BJ (cell line): ENCODE data around the gene DNM3. TPM values are rescaled to one million over a fixed set of nuclear protein-coding genes. Genes with fewer than 3 reads are reported as not detected.
A peak's percentile ranks its signal among the peaks of the same experiment; 100 is the strongest.

Experiments
- CTCF ChIA-PET: fragments of 350-600 bp; formaldehyde crosslinking; extraction: SDS; loops from one replicate; lab custom pipeline; 2021; ENCODE audit warnings: antibody characterized with exemption, inconsistent platforms; lab: Yijun Ruan, JAX
- POLR2A ChIA-PET: fragments of 300-600 bp; sonication (Branson Sonifier 250); formaldehyde crosslinking; extraction: SDS; loops from one replicate; lab custom pipeline; 2021; ENCODE audit warnings: antibody characterized with exemption; lab: Charles Lee
- DNase-seq: peaks from one replicate; pipeline ENCODE4 v3.0.0-alpha.2; 2011; ENCODE audit warnings: low read depth
- H3K27me3 ChIP-seq: 2 replicates; pipeline ENCODE4 v1.6.0; 2011; ENCODE audit warnings: low read length; ENCODE audit not compliant: control insufficient read depth, insufficient read depth
- H3K36me3 ChIP-seq: 2 replicates; pipeline ENCODE4 v1.5.1; 2011; ENCODE audit warnings: low read length; ENCODE audit not compliant: control insufficient read depth, insufficient read depth
- H3K4me3 ChIP-seq: 2 replicates; pipeline ENCODE4 v1.5.1; 2011; ENCODE audit warnings: low read depth, mild to moderate bottlenecking, control low read depth, low read length
- CTCF ChIP-seq: IDR thresholded peaks from 2 replicates; pipeline ENCODE4 v1.5.1; 2011; ENCODE audit warnings: low read depth, mild to moderate bottlenecking, control low read depth, inconsistent platforms, low read length, moderate library complexity; ENCODE audit not compliant: insufficient read depth
- polyA plus RNA-seq: library from polyadenylated mRNA; depleted of rRNA; stranded (reverse); fragments of >200 nt; gene quantifications from 2 replicates; pipeline ENCODE4 v1.2.3, GENCODE V29; 2011; rRNA removed
- small RNA-seq: library from RNA; depleted of rRNA; stranded (forward); fragments of <200 nt; gene quantifications from one replicate; pipeline ENCODE3, GENCODE V24; 2012; ENCODE audit warnings: low replicate concordance, low read depth; ENCODE audit not compliant: insufficient read length

Gene DNM3
- polyA plus RNA-seq, 1 experiment, result 0.26 TPM

DNA sequence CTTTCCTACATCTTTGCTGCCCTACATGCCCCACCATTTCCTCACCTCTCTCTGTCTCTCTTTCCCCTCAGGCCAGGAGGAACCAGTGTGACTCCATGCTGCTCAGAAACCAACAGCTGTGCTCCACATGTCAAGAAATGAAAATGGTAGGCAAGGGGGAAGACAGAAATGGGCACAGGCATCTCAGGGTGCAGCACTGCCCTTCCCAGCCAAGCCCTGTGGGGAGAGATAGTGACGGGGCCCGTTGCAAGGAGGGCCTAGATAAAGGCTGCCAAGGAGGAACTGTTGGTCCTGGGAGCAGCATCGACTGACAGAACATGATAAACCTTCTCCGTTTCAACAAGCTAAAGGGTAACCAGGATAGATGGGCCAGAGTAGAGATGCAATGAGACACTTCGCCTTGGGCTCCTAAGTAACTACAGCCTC, 615.1 kb downstream of the DNM3 start:
- H3K27me3 ChIP-seq, result no peaks in the 10 kb centered on the region
- H3K36me3 ChIP-seq, result no peaks in the 10 kb centered on the region
- no peak for DNase-seq
- TF ChIP-seq CTCF, result no peak
- ChIA-PET POLR2A (no interaction called here), CTCF (interaction anchor here (0.7 to 1.4 kb wide), 3 partner anchors 13 to 263 kb away, joined by 3 to 5 read pairs (median 3); partner anchors contain the start of gene PIGC)
- H3K4me3 ChIP-seq, result no peak overlapping the region

DNA sequence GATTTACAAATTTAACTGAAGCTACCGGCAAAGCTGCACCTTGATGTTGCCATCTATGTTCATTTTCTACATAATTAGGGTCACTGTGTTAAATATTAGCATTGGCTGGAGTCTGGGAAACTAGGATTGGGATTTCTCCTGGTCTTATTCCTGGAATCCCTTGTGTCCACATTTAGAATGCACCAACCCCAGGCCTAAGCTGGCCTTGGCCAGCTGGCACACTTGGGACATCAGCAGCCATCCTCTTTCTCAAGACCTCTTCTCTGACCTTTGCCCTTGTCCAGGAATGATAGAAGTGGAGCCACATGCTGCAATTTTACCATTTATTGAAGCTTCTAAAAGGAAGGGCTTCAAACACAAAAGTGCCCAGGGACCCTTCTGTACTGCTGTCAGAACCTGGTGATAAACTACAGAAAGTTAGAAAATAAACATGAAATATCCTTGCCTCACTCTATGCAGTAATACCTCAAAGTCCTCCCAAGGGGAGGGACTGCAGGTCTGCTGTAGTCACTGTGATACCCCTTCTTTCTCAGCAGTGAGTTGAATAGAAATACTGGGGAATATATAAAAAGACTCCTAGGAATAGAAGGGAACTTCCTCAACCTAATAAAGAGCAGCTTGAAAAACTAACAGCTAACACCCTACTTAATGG, 616.3 kb downstream of the DNM3 start:
- POLR2A ChIA-PET, result no interaction called here
- TF ChIP-seq CTCF, result no peak
- no peak for DNase-seq
- Histone ChIP-seq H3K4me3 (no peak overlapping the region), H3K36me3 (no peaks in the 10 kb centered on the region), H3K27me3 (no peaks in the 10 kb centered on the region)
- CTCF ChIA-PET, result interaction anchor here (1.2 to 1.4 kb wide), 3 partner anchors 13 to 270 kb away, joined by 3 to 4 read pairs (median 3); partner anchors contain the start of gene PIGC

- Histone ChIP-seq H3K4me3 (no peak overlapping the region), H3K36me3 (no peaks in the 10 kb centered on the region), H3K27me3 (no peaks in the 10 kb centered on the region)
- CTCF ChIA-PET, result interaction anchor here (0.8 to 2.4 kb wide), 4 partner anchors 9 to 32 kb away, joined by 3 to 11 read pairs (median 3); no protein-coding TSS in a partner anchor
- DNase-seq, result no peak
- TF ChIP-seq CTCF, result no peak
- POLR2A ChIA-PET, result no interaction called here
Observed at GRCh38 chr1:172460177-172460576, 618.9 kb downstream of the DNM3 start.

DNA sequence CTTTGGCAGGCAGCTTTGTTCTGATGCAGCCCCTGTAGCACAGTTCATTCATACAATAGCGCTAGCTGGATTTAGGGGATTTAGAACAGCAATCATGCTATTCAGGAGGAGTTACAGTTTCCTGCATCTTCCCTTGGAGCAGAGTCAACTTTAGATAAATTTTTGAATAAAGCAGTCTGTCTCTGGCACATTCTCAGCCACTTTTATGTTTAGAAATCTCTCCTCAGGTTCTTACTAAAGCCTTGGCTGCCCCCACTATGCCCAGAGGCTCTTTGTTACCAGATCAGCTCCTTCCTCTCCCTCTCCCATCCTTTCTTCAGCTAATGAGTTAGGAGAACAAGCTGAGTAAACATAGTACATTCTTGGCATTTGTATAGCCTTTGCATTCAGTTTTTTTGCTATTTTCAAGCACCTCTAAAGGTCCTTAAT, 619.6 kb downstream of the DNM3 start:
- TF ChIP-seq CTCF, result no peak
- DNase-seq, result no peak
- H3K4me3 ChIP-seq, result no peak overlapping the region
- ChIA-PET CTCF (interaction anchor here (0.8 to 2.4 kb wide), 4 partner anchors 9 to 816 kb away, joined by 3 to 11 read pairs (median 3); no protein-coding TSS in a partner anchor), POLR2A (no interaction called here)
- no peaks in the 10 kb centered on the region for H3K27me3 ChIP-seq
- H3K36me3 ChIP-seq, result no peaks in the 10 kb centered on the region

Small RNA genes within 50 kb of the gene (small RNA-seq; reads per million reads assigned to genes)
- gene MIR199A2 (12.0 reads per million, percentile 78 among the genes with 10 or more reads in this experiment), gene RNU6-157P (not detected)

Other genes starting within 250 kb of the DNM3 start
- not detected in 2 replicates for gene MYOCOS, start 219.3 kb upstream of the DNM3 start, polyA plus RNA-seq
- gene MYOC, start 188.8 kb upstream of the DNM3 start, polyA plus RNA-seq, result 0.05 TPM in 1 of 2 replicates, not detected in the other
- gene VAMP4, start 99.4 kb upstream of the DNM3 start, polyA plus RNA-seq, result 4.5 and 9.9 TPM in 2 replicates
- gene METTL13, start 59.8 kb upstream of the DNM3 start, polyA plus RNA-seq, result 25.9 and 30.1 TPM in 2 replicates